ENCODE data around the gene AK3. TPM values are rescaled to one million over a fixed set of nuclear protein-coding genes. Genes with fewer than 3 reads are reported as not detected.

Gene AK3
- total RNA-seq, 1 experiment from 2014 or later, result 21.5 TPM

- CTCF ChIA-PET, result interaction anchor here (0.6 kb wide), 1 partner anchor 44 kb away, joined by 3 read pairs; no protein-coding TSS in a partner anchor
- Mint-ChIP-seq H3K36me3 (ENCODE audit: insufficient read depth, unreplicated experiment) (no peaks in the 10 kb centered on the region), H3K27ac (ENCODE audit: unreplicated experiment) (no peak overlapping the region), H3K9me3 (ENCODE audit: low read depth, unreplicated experiment) (no peaks in the 10 kb centered on the region), H3K4me3 (ENCODE audit: low read depth, unreplicated experiment) (no peak overlapping the region), H3K27me3 (ENCODE audit: unreplicated experiment) (no peaks in the 10 kb centered on the region), H3K4me1 (ENCODE audit: low read depth, unreplicated experiment) (no peaks in the 10 kb centered on the region)
- intact Hi-C loops (cut with micrococcal nuclease; ENCODE audit: unreplicated experiment), result no loop called here
- BruUV-seq (replicated peaks), result no TSS peak
- DNase-seq, result no peak
- TF ChIP-seq, protein P1, sequence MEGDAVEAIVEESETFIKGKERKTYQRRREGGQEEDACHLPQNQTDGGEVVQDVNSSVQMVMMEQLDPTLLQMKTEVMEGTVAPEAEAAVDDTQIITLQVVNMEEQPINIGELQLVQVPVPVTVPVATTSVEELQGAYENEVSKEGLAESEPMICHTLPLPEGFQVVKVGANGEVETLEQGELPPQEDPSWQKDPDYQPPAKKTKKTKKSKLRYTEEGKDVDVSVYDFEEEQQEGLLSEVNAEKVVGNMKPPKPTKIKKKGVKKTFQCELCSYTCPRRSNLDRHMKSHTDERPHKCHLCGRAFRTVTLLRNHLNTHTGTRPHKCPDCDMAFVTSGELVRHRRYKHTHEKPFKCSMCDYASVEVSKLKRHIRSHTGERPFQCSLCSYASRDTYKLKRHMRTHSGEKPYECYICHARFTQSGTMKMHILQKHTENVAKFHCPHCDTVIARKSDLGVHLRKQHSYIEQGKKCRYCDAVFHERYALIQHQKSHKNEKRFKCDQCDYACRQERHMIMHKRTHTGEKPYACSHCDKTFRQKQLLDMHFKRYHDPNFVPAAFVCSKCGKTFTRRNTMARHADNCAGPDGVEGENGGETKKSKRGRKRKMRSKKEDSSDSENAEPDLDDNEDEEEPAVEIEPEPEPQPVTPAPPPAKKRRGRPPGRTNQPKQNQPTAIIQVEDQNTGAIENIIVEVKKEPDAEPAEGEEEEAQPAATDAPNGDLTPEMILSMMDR (IDR thresholded peaks at IDR 0.05; ENCODE audit: unreplicated experiment), result no peak
Measured at GRCh38 chr9:4721736-4722135, 19.3 kb downstream of the AK3 start.

- CTCF ChIA-PET, result no interaction called here
- BruUV-seq (replicated peaks), result no TSS peak
- intact Hi-C loops (cut with micrococcal nuclease; ENCODE audit: unreplicated experiment), result no loop called here
- H3K36me3 Mint-ChIP-seq (ENCODE audit: insufficient read depth, unreplicated experiment), result no peaks in the 10 kb centered on the region
- H3K4me3 Mint-ChIP-seq (ENCODE audit: low read depth, unreplicated experiment), result no peak overlapping the region
- H3K4me1 Mint-ChIP-seq (ENCODE audit: low read depth, unreplicated experiment), result no peaks in the 10 kb centered on the region
- H3K27ac Mint-ChIP-seq (ENCODE audit: unreplicated experiment), result no peak overlapping the region
- H3K9me3 Mint-ChIP-seq (ENCODE audit: low read depth, unreplicated experiment), result peaks cover 2% of the 10 kb centered on the region
- no peaks in the 10 kb centered on the region for H3K27me3 Mint-ChIP-seq (ENCODE audit: unreplicated experiment)
- DNase-seq, result no peak
- TF ChIP-seq, protein P1 (IDR thresholded peaks at IDR 0.05; ENCODE audit: unreplicated experiment), result no peak
Measured at GRCh38 chr9:4718911-4719310, 22.1 kb downstream of the AK3 start.

GRCh38 chr9:4717815-4718214 lies 23.2 kb downstream of the AK3 start:
- Mint-ChIP-seq H3K4me1 (ENCODE audit: low read depth, unreplicated experiment) (no peaks in the 10 kb centered on the region), H3K4me3 (ENCODE audit: low read depth, unreplicated experiment) (no peak overlapping the region), H3K36me3 (ENCODE audit: insufficient read depth, unreplicated experiment) (no peaks in the 10 kb centered on the region), H3K9me3 (ENCODE audit: low read depth, unreplicated experiment) (peaks cover 2% of the 10 kb centered on the region), H3K27me3 (ENCODE audit: unreplicated experiment) (no peaks in the 10 kb centered on the region), H3K27ac (ENCODE audit: unreplicated experiment) (no peak overlapping the region)
- TF ChIP-seq, protein P1 (IDR thresholded peaks at IDR 0.05; ENCODE audit: unreplicated experiment), result no peak
- CTCF ChIA-PET, result no interaction called here
- intact Hi-C loops (cut with micrococcal nuclease; ENCODE audit: unreplicated experiment), result no loop called here
- DNase-seq, result no peak
- BruUV-seq (replicated peaks), result no TSS peak

GRCh38 chr9:4716163-4716562 lies 24.8 kb downstream of the AK3 start:
- peaks cover 2% of the 10 kb centered on the region for H3K9me3 Mint-ChIP-seq (ENCODE audit: low read depth, unreplicated experiment)
- TF ChIP-seq, protein P1 (IDR thresholded peaks at IDR 0.05; ENCODE audit: unreplicated experiment), result no peak
- no peak for DNase-seq
- H3K4me3 Mint-ChIP-seq (ENCODE audit: low read depth, unreplicated experiment), result no peak overlapping the region
- H3K4me1 Mint-ChIP-seq (ENCODE audit: low read depth, unreplicated experiment), result no peaks in the 10 kb centered on the region
- no peaks in the 10 kb centered on the region for H3K27me3 Mint-ChIP-seq (ENCODE audit: unreplicated experiment)
- intact Hi-C loops (cut with micrococcal nuclease; ENCODE audit: unreplicated experiment), result no loop called here
- CTCF ChIA-PET, result no interaction called here
- no peaks in the 10 kb centered on the region for H3K36me3 Mint-ChIP-seq (ENCODE audit: insufficient read depth, unreplicated experiment)
- BruUV-seq (replicated peaks), result no TSS peak
- no peak overlapping the region for H3K27ac Mint-ChIP-seq (ENCODE audit: unreplicated experiment)
